Neural progenitor cell (in vitro differentiated cells): Measurements from ENCODE around the gene WRAP53. TPM values are rescaled to one million over a fixed set of nuclear protein-coding genes. Genes with fewer than 3 reads are reported as not detected.
A peak's percentile ranks its signal among the peaks of the same experiment; 100 is the strongest.

Experiments used
- DNase-seq: peaks from one replicate; pipeline ENCODE4 v3.0.0-alpha.2; 2016; ENCODE audit warnings: low spot score
- H2AFZ ChIP-seq: fragments of 200-600 bp; sonication (generic); replicated peaks from 2 replicates; pipeline ENCODE4 v1.6.1; 2016; ENCODE audit warnings: antibody characterized with exemption
- H3F3A ChIP-seq: fragments of 200-600 bp; sonication (generic); 2 replicates; pipeline ENCODE4 v1.6.1; 2016; ENCODE audit warnings: antibody characterized with exemption, low read depth
- H3K27ac ChIP-seq: fragments of 200-600 bp; sonication (generic); 2 replicates; pipeline ENCODE4 v1.5.1; 2016; ENCODE audit warnings: mild to moderate bottlenecking
- H3K27me3 ChIP-seq: fragments of 200-600 bp; sonication (generic); 2 replicates; pipeline ENCODE4 v1.6.1; 2016; ENCODE audit warnings: mild to moderate bottlenecking, moderate library complexity
- H3K36me3 ChIP-seq: fragments of 200-600 bp; sonication (generic); 2 replicates; pipeline ENCODE4 v1.5.1; 2016
- H3K4me1 ChIP-seq: fragments of 200-600 bp; sonication (generic); 2 replicates; pipeline ENCODE4 v1.6.1; 2016; ENCODE audit warnings: mixed run types
- H3K4me2 ChIP-seq: fragments of 200-600 bp; sonication (generic); 2 replicates; pipeline ENCODE4 v1.6.1; 2016
- H3K4me3 ChIP-seq: fragments of 200-600 bp; sonication (generic); 2 replicates; pipeline ENCODE4 v1.5.1; 2016
- H3K79me2 ChIP-seq: fragments of 200-600 bp; sonication (generic); 2 replicates; pipeline ENCODE4 v1.6.1; 2016; ENCODE audit warnings: low read depth
- H3K9ac ChIP-seq: fragments of 200-600 bp; sonication (generic); 2 replicates; pipeline ENCODE4 v1.6.1; 2016
- H3K9me3 ChIP-seq: fragments of 200-600 bp; sonication (generic); 2 replicates; pipeline ENCODE4 v1.5.1; 2016; ENCODE audit warnings: low read depth
- H4K20me1 ChIP-seq: fragments of 200-600 bp; sonication (generic); 2 replicates; pipeline ENCODE4 v1.6.1; 2016; ENCODE audit warnings: low read depth
- H3K27ac Mint-ChIP-seq: 3 replicates; pipeline ENCODE4 v1.8.0; 2021; ENCODE audit warnings: mixed read lengths
- H3K27me3 Mint-ChIP-seq: 2 replicates; pipeline ENCODE4 v1.8.0; 2022; ENCODE audit warnings: low read depth, mild to moderate bottlenecking, inconsistent platforms, moderate library complexity, mixed read lengths; ENCODE audit not compliant: insufficient read depth
- H3K36me3 Mint-ChIP-seq: 3 replicates; pipeline ENCODE4 v1.8.0; 2021; ENCODE audit warnings: mixed read lengths
- H3K4me1 Mint-ChIP-seq: 3 replicates; pipeline ENCODE4 v1.8.0; 2021; ENCODE audit warnings: mixed read lengths
- H3K4me3 Mint-ChIP-seq: 3 replicates; pipeline ENCODE4 v1.8.0; 2021; ENCODE audit warnings: mild to moderate bottlenecking, moderate library complexity, mixed read lengths
- H3K9me3 Mint-ChIP-seq: 3 replicates; pipeline ENCODE4 v1.8.0; 2020; ENCODE audit warnings: mixed read lengths
- CTCF ChIP-seq: fragments of 200-600 bp; sonication (generic); IDR thresholded peaks from 2 replicates; pipeline ENCODE4 v1.5.1; 2017; ENCODE audit warnings: antibody characterized with exemption, mild to moderate bottlenecking
- EZH2 ChIP-seq: fragments of 200-600 bp; sonication (generic); IDR thresholded peaks from 2 replicates; pipeline ENCODE4 v1.6.1; 2017; ENCODE audit warnings: antibody characterized with exemption, mild to moderate bottlenecking, moderate library complexity
- EZH2phosphoT487 ChIP-seq: fragments of 200-600 bp; sonication (generic); IDR thresholded peaks from 2 replicates; pipeline ENCODE4 v1.6.1; 2017; ENCODE audit warnings: antibody characterized with exemption
- total RNA-seq: library from RNA; depleted of rRNA; stranded (reverse); fragments of >200 nt; gene quantifications from 2 replicates; pipeline ENCODE4 v1.2.3, GENCODE V29; 2015; ENCODE audit warnings: low replicate concordance

Gene WRAP53
- total RNA-seq, 1 donor from 2014 or later: 12.6 TPM

GRCh38 chr17:7684851-7685532 is 3.3 kb upstream of the WRAP53 start:
- H3F3A ChIP-seq: peaks cover 50% of the 10 kb centered on the region
- H3K9me3 ChIP-seq: no peaks in the 10 kb centered on the region
- H2AFZ ChIP-seq: no peak overlapping the region
- H3K27ac ChIP-seq: peak overlapping the region; percentile 100
- peaks cover 88% of the 10 kb centered on the region for H3K79me2 ChIP-seq
- Mint-ChIP-seq H3K9me3 (no peaks in the 10 kb centered on the region), H3K27ac (peak overlapping the region; percentile 100), H3K36me3 (peaks cover 5% of the 10 kb centered on the region), H3K27me3 (no peaks in the 10 kb centered on the region), H3K4me3 (peak overlapping the region; percentile 97), H3K4me1 (peaks cover 21% of the 10 kb centered on the region)
- H3K27me3 ChIP-seq: no peaks in the 10 kb centered on the region
- H3K36me3 ChIP-seq: no peaks in the 10 kb centered on the region
- H3K4me2 ChIP-seq: peak overlapping the region; percentile 87
- H3K9ac ChIP-seq: peak overlapping the region; percentile 98
- DNase-seq: no peak
- H4K20me1 ChIP-seq: no peaks in the 10 kb centered on the region
- H3K4me3 ChIP-seq: peak overlapping the region; percentile 75
- peaks cover 16% of the 10 kb centered on the region for H3K4me1 ChIP-seq
- TF ChIP-seq CTCF (no peak), EZH2phosphoT487 (no peak), EZH2 (no peak)

DNA sequence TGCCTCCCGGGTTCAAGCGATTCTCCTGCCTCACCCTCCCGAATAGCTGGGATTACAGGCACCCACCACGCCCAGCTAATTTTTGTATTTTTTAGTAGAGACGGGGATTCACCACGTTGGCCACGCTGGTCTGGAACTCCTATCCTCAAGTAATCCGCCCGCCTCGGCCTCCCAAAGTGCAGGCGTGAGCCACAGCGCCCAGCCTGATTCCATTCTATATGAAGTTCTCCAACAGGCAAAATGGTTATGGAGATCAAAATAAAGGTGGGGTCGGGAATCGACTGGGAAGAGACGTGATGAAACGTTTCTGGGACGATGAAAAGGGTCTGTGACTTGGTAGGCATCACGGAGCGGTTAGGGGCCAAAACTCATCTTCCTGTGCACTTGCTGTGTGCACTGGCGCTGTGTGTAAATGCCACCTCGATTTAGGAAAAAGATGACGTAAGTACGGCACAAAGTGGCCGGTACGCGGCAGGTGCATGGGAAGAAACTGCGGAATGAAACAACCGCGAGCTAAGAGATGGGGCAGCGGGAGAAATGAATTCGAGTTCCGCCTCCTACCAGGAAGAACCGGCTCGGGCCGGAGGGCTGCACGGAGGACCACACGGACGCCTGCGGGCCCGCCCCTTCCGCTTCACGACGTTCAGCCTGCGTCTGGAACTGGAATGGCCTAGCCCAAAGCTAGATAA is 2.6 kb upstream of the WRAP53 start:
- Histone ChIP-seq H3K36me3 (no peaks in the 10 kb centered on the region), H3K9ac (peak overlapping the region; percentile 98), H4K20me1 (no peaks in the 10 kb centered on the region), H2AFZ (peak overlapping the region; percentile 45), H3K4me3 (peak overlapping the region; percentile 75), H3K27me3 (no peaks in the 10 kb centered on the region), H3K79me2 (peaks cover 86% of the 10 kb centered on the region), H3F3A (peaks cover 50% of the 10 kb centered on the region), H3K4me1 (peaks cover 16% of the 10 kb centered on the region), H3K9me3 (no peaks in the 10 kb centered on the region), H3K4me2 (peak overlapping the region; percentile 87), H3K27ac (peak overlapping the region; percentile 100)
- TF ChIP-seq EZH2 (no peak), EZH2phosphoT487 (no peak), CTCF (no peak)
- no peaks in the 10 kb centered on the region for H3K9me3 Mint-ChIP-seq
- peaks cover 25% of the 10 kb centered on the region for H3K4me1 Mint-ChIP-seq
- DNase-seq: peak; percentile 98
- peak overlapping the region; percentile 100 for H3K27ac Mint-ChIP-seq
- H3K4me3 Mint-ChIP-seq: peak overlapping the region; percentile 97
- H3K27me3 Mint-ChIP-seq: no peaks in the 10 kb centered on the region
- peaks cover 9% of the 10 kb centered on the region for H3K36me3 Mint-ChIP-seq

DNA sequence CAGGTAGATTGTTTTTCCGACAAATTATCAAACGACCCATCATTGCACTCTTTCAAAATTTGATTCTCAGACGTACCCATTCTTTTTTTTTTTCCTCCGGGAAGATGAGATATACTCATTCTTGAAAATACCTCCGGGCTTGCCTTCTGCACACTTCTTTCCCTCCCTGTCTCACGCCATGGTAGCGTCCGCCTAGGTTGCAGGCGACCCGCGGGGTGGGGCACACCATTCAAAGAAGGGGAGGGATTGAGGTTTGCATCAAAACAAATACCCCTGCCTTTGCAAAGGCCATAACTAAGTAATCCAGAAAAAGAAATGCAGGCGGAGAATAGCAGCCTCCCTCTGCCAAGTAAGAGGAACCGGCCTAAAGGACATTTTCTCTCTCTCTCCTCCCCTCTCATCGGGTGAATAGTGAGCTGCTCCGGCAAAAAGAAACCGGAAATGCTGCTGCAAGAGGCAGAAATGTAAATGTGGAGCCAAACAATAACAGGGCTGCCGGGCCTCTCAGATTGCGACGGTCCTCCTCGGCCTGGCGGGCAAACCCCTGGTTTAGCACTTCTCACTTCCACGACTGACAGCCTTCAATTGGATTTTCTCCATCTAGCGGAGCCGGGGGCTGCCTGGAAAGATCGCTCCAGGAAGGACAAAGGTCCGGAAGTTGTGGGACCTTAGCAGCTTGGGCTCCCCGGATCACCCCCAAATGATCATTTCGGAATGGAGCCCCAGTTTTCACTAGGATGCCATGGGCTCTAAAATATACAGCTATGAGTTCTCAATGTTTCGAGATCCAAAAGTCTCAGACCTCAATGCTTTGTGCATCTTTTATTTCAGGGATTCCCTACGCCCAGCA is 1.8 kb upstream of the WRAP53 start:
- peak overlapping the region; percentile 75 for H3K4me3 ChIP-seq
- H3K36me3 ChIP-seq: no peaks in the 10 kb centered on the region
- Mint-ChIP-seq H3K27ac (peak overlapping the region; percentile 100), H3K36me3 (peaks cover 11% of the 10 kb centered on the region), H3K4me1 (peaks cover 25% of the 10 kb centered on the region), H3K4me3 (peak overlapping the region; percentile 97), H3K9me3 (no peaks in the 10 kb centered on the region), H3K27me3 (no peaks in the 10 kb centered on the region)
- peak overlapping the region; percentile 100 for H3K27ac ChIP-seq
- peak overlapping the region; percentile 98 for H3K9ac ChIP-seq
- peak; percentile 90 for DNase-seq
- peak overlapping the region; percentile 45 for H2AFZ ChIP-seq
- no peaks in the 10 kb centered on the region for H4K20me1 ChIP-seq
- peaks cover 50% of the 10 kb centered on the region for H3F3A ChIP-seq
- TF ChIP-seq EZH2: no peak
- peak overlapping the region; percentile 87 for H3K4me2 ChIP-seq
- no peaks in the 10 kb centered on the region for H3K9me3 ChIP-seq
- H3K27me3 ChIP-seq: no peaks in the 10 kb centered on the region
- H3K79me2 ChIP-seq: peaks cover 78% of the 10 kb centered on the region
- H3K4me1 ChIP-seq: peaks cover 16% of the 10 kb centered on the region
